GM12878 (cell line): ENCODE data around the gene GRAMD2B. TPM values are rescaled to one million over a fixed set of nuclear protein-coding genes. Genes with fewer than 3 reads are reported as not detected.

Experiments
- BHLHE40 ChIP-seq, 2 experiments: fragments of 450-650 bp in 1 of 2; IDR thresholded peaks; 2 replicates each; pipeline ENCODE4 v1.6.1; 2011 to 2017; ENCODE audit warnings: low read depth in 2 of 2, borderline replicate concordance in 1 of 2, improper control_type of control experiment in 1 of 2, low read length in 1 of 2, mild to moderate bottlenecking in 1 of 2
- CHD1 ChIP-seq: IDR thresholded peaks from 2 replicates; pipeline ENCODE4 v1.6.1; 2012; ENCODE audit warnings: low read depth, low read length, improper control_type of control experiment
- CREB1 ChIP-seq: IDR thresholded peaks from 2 replicates; pipeline ENCODE4 v1.6.1; 2012; ENCODE audit warnings: low read depth, mild to moderate bottlenecking, inconsistent platforms
- EP300 ChIP-seq, 2 experiments: fragments of 150-350 bp in 1 of 2; IDR thresholded peaks; 2 replicates each; pipeline ENCODE4 v1.6.1; 2011 to 2012; ENCODE audit warnings: low read depth in 2 of 2, low read length in 2 of 2, borderline replicate concordance in 1 of 2, improper control_type of control experiment in 1 of 2, inconsistent platforms in 1 of 2; ENCODE audit not compliant: control insufficient read depth in 1 of 2
- FOS ChIP-seq: IDR thresholded peaks from 3 replicates; pipeline ENCODE4 v1.6.1; 2011; ENCODE audit warnings: borderline replicate concordance; ENCODE audit not compliant: insufficient read length; ENCODE audit errors: extremely low read depth
- FOXM1 ChIP-seq: IDR thresholded peaks from 2 replicates; pipeline ENCODE4 v1.6.1; 2012; ENCODE audit warnings: low read depth, mild to moderate bottlenecking, inconsistent platforms, low read length, moderate library complexity
- HCFC1 ChIP-seq: fragments of 150-350 bp; IDR thresholded peaks from 2 replicates; pipeline ENCODE4 v1.6.1; 2014; ENCODE audit warnings: low read length
- MXI1 ChIP-seq: fragments of 150-350 bp; IDR thresholded peaks from 2 replicates; pipeline ENCODE4 v1.6.1; 2011; ENCODE audit warnings: low read depth, mild to moderate bottlenecking, inconsistent platforms, low read length, improper control_type of control experiment
- NFXL1 ChIP-seq: fragments of 450-650 bp; IDR thresholded peaks from 2 replicates; pipeline ENCODE4 v1.6.1; 2017; ENCODE audit warnings: antibody characterized with exemption, mild to moderate bottlenecking, borderline replicate concordance
- NR2C1 ChIP-seq: fragments of 450-650 bp; IDR thresholded peaks from 2 replicates; pipeline ENCODE4 v1.6.1; 2017; ENCODE audit warnings: antibody characterized with exemption, mild to moderate bottlenecking, moderate library complexity
- NR2C2 ChIP-seq: IDR thresholded peaks from 2 replicates; pipeline ENCODE4 v1.6.1; 2011; ENCODE audit warnings: borderline replicate concordance, low read depth; ENCODE audit not compliant: control insufficient read depth, insufficient read length
- NR2F1 ChIP-seq: fragments of 450-650 bp; conservative IDR thresholded peaks from 2 replicates; pipeline ENCODE4 v1.6.1; 2017; ENCODE audit warnings: mild to moderate bottlenecking
- NRF1 ChIP-seq: conservative IDR thresholded peaks from 2 replicates; pipeline ENCODE4 v1.6.1; 2011; ENCODE audit warnings: mild to moderate bottlenecking, low read depth, low read length, improper control_type of control experiment
- PAX8 ChIP-seq: fragments of 450-650 bp; IDR thresholded peaks from 2 replicates; pipeline ENCODE4 v1.6.1; 2017; ENCODE audit warnings: mild to moderate bottlenecking, moderate library complexity
- POU2F2 ChIP-seq: IDR thresholded peaks from 3 replicates; pipeline ENCODE4 v1.6.1; 2011; ENCODE audit warnings: low read depth, mild to moderate bottlenecking, low read length, borderline replicate concordance
- SIN3A ChIP-seq: IDR thresholded peaks from 2 replicates; pipeline ENCODE4 v1.6.1; 2012; ENCODE audit warnings: low read depth, low read length, improper control_type of control experiment
- SPI1 ChIP-seq: IDR thresholded peaks from 2 replicates; pipeline ENCODE4 v1.6.1; 2011; ENCODE audit warnings: low read depth, mild to moderate bottlenecking, low read length, moderate library complexity, borderline replicate concordance; ENCODE audit not compliant: insufficient read depth
- SREBF2 ChIP-seq: IDR thresholded peaks from 2 replicates; pipeline ENCODE4 v1.6.1; 2012; ENCODE audit warnings: mild to moderate bottlenecking, low read length
- SUPT20H ChIP-seq: IDR thresholded peaks from 2 replicates; pipeline ENCODE4 v1.6.1; 2011; ENCODE audit warnings: low read depth, mild to moderate bottlenecking, low read length, moderate library complexity, borderline replicate concordance; ENCODE audit not compliant: control insufficient read depth
- SUZ12 ChIP-seq: fragments of 200-600 bp; sonication (generic); IDR thresholded peaks from one replicate; pipeline ENCODE4 v1.6.1; 2018; ENCODE audit warnings: antibody characterized with exemption, mild to moderate bottlenecking; ENCODE audit not compliant: unreplicated experiment
- ZBED1 ChIP-seq: IDR thresholded peaks from 2 replicates; pipeline ENCODE4 v1.6.1; 2016; ENCODE audit warnings: borderline replicate concordance
- ZNF274 ChIP-seq: IDR thresholded peaks from one replicate; pipeline ENCODE4 v1.8.0; 2011; ENCODE audit not compliant: insufficient read length, insufficient read depth
- ZSCAN29 ChIP-seq: fragments of 450-650 bp; IDR thresholded peaks from 2 replicates; pipeline ENCODE4 v1.6.1; 2017; ENCODE audit warnings: mild to moderate bottlenecking, moderate library complexity
- ZZZ3 ChIP-seq: IDR thresholded peaks from 2 replicates; pipeline ENCODE4 v1.6.1; 2011; ENCODE audit warnings: low read depth; ENCODE audit not compliant: control insufficient read depth, insufficient read length
- polyA plus RNA-seq, 11 experiments: library from polyadenylated mRNA; depleted of rRNA in 4 of 11; unstranded in 6 of 11; stranded (reverse) in 5 of 11; fragments of >200 nt; fragmentation: Nextera tagmentation in 4 of 11; fragmentation: Illumina TruSeq in 1 of 11; extraction: Ambion mirVana in 4 of 11; extraction: Trizol in 1 of 11; gene quantifications; 1 replicate in 1 of 11; 2 replicates in 10 of 11; pipeline versions ENCODE4 v1.2.1 to v1.2.3, GENCODE V29; 2011 to 2016; ENCODE audit warnings: inconsistent platforms in 2 of 11, missing spikeins in 2 of 11, low read depth in 1 of 11
- total RNA-seq, 4 experiments: library from RNA; depleted of rRNA in 3 of 4; stranded (reverse); fragments of >200 nt in 3 of 4; fragmentation: Illumina TruSeq in 1 of 4; extraction: Trizol in 1 of 4; gene quantifications; 2 replicates each; pipeline versions ENCODE4 v1.2.1 to v1.2.3, GENCODE V29; 2013 to 2021
- TF ChIP-seq, protein P1 (sequence below): fragments of 450-650 bp; IDR thresholded peaks from 2 replicates; pipeline ENCODE4 v1.6.1; 2018; ENCODE audit warnings: mild to moderate bottlenecking, low read depth, moderate library complexity; ENCODE audit not compliant: partially characterized antibody
- TF ChIP-seq, protein P2 (sequence below): IDR thresholded peaks from 2 replicates; pipeline ENCODE4 v1.6.1; 2011; ENCODE audit warnings: mild to moderate bottlenecking, low read depth, low read length, moderate library complexity; ENCODE audit not compliant: insufficient replicate concordance

The GRAMD2B gene
- total and polyA plus RNA-seq, 10 of the 15 experiments (the other 5 are each of a cell fraction or from before 2014, with no cell fraction given) = 1.9 to 21.5 (median 8.4) TPM

DNA sequence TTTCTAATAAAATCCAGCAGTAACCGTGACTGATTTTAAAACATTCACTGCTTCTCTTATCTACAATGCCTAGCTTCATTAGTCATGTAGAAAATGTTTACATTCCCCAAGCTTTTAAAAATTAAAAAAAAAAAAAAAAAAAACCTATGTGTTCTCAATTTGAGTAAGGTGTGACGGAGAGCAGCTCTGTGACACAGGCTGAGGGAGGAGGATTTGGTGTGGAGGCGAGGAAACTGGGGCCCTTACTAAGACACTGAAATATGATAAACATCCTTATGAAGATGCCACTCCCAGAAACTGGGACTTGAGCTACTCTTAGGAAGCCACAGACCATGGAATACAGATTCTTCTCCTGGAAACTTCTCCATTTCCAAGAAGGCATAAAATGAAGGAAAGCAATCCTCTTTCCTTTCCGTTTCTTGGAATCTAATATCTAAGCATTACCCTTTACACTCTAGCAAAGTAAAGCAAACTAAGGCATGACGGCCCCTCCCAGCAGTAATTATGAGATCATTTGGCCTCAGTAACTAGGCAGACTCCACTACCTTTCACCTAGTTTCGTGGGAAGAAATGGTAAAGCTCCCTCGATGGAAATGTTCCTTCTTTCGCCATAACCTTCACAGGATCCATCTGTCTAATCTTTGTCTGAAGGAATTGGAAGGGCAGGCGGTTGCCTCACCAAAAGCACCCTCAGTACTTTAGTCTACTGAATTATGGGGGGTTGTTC is 23.5 kb downstream of the GRAMD2B start (continued):
- TF ChIP-seq SPI1 = no peak
- no peak for TF ChIP-seq HCFC1
- TF ChIP-seq ZSCAN29 = no peak
- no peak for TF ChIP-seq ZBED1
- peak; percentile 86; the same call in 1 of the 2 replicates for TF ChIP-seq CREB1
- no peak for TF ChIP-seq NRF1
- no peak for TF ChIP-seq SREBF2
- no peak for TF ChIP-seq BHLHE40 (IDR thresholded peaks at IDR 0.05; ENCODE audit: borderline replicate concordance in 1 of 2, low read depth in 2 of 2, low read length in 1 of 2)
- no peak for TF ChIP-seq ZNF274
- no peak for TF ChIP-seq ZZZ3
- peak; percentile 48; the same call in 1 of the 2 replicates for TF ChIP-seq FOXM1
- TF ChIP-seq EP300 (IDR thresholded peaks at IDR 0.05; ENCODE audit: borderline replicate concordance in 1 of 2, control insufficient read depth in 1 of 2, low read depth in 2 of 2, low read length in 2 of 2) = peak in 1 of 2 experiments; percentile 40; a peak in 2 of 4 replicates
- no peak for TF ChIP-seq SIN3A
- TF ChIP-seq NR2C1 = no peak
- no peak for TF ChIP-seq SUZ12
- TF ChIP-seq NFXL1 = no peak
- no peak for TF ChIP-seq PAX8
- no peak for TF ChIP-seq SUPT20H
- no peak for TF ChIP-seq CHD1
- no peak for TF ChIP-seq POU2F2
- TF ChIP-seq, protein P1, sequence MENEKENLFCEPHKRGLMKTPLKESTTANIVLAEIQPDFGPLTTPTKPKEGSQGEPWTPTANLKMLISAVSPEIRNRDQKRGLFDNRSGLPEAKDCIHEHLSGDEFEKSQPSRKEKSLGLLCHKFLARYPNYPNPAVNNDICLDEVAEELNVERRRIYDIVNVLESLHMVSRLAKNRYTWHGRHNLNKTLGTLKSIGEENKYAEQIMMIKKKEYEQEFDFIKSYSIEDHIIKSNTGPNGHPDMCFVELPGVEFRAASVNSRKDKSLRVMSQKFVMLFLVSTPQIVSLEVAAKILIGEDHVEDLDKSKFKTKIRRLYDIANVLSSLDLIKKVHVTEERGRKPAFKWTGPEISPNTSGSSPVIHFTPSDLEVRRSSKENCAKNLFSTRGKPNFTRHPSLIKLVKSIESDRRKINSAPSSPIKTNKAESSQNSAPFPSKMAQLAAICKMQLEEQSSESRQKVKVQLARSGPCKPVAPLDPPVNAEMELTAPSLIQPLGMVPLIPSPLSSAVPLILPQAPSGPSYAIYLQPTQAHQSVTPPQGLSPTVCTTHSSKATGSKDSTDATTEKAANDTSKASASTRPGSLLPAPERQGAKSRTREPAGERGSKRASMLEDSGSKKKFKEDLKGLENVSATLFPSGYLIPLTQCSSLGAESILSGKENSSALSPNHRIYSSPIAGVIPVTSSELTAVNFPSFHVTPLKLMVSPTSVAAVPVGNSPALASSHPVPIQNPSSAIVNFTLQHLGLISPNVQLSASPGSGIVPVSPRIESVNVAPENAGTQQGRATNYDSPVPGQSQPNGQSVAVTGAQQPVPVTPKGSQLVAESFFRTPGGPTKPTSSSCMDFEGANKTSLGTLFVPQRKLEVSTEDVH = no peak
- TF ChIP-seq, protein P2, sequence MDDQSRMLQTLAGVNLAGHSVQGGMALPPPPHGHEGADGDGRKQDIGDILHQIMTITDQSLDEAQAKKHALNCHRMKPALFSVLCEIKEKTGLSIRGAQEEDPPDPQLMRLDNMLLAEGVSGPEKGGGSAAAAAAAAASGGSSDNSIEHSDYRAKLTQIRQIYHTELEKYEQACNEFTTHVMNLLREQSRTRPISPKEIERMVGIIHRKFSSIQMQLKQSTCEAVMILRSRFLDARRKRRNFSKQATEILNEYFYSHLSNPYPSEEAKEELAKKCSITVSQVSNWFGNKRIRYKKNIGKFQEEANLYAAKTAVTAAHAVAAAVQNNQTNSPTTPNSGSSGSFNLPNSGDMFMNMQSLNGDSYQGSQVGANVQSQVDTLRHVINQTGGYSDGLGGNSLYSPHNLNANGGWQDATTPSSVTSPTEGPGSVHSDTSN = no peak
- no peak for TF ChIP-seq NR2F1
- TF ChIP-seq FOS = no peak
- TF ChIP-seq NR2C2 = no peak
- TF ChIP-seq MXI1 = no peak
